Left colon (tissue), 2 donors: Measurements from ENCODE around the gene AP3M1. TPM values are rescaled to one million over a fixed set of nuclear protein-coding genes. Genes with fewer than 3 reads are reported as not detected.

Experiments used
- ATAC-seq: fragments of 200-7000 bp; cut with Tn5 transposase; one replicate; pipeline ENCODE4 v1.9.1; 2020; ENCODE audit warnings: mild to moderate bottlenecking, moderate library complexity
- DNase-seq, 2 donors: peaks; one replicate each; pipeline ENCODE4 v3.0.0-alpha.2; 2020
- intact Hi-C, 2 donors: fragments of 100-400 bp; cut with DNase I in 1 of 2; cut with micrococcal nuclease in 1 of 2; formaldehyde crosslinking; loops; one replicate each; pipeline versions ENCODE4 v1.11.2 to v1.14.0; 2022; cut with DNase I, micrococcal nuclease
- total RNA-seq, 2 donors: library from RNA; stranded (reverse); fragmentation: NEBNext Ultra II Directional; extraction: Animal tissue kit (Norgen Biotek cat#: 25700); gene quantifications; one replicate each; pipeline ENCODE4 v1.2.1, GENCODE V29; 2021
- donor health status: DM: no; HTN: no; CAD: no.
- donor health status: DM: yes; HTN: yes; CAD: no.

Gene AP3M1
- total RNA-seq, 2 donors from 2014 or later: 28.3 to 31.2 TPM

- DNase-seq: no peak
- no peak for ATAC-seq
- intact Hi-C loops: loop anchor here in 1 of 2 donors (10.0 kb wide), 1 partner anchor 208 kb away; no protein-coding TSS in a partner anchor
Observed at GRCh38 chr10:74092372-74092771, 58.3 kb downstream of the AP3M1 start.

DNA sequence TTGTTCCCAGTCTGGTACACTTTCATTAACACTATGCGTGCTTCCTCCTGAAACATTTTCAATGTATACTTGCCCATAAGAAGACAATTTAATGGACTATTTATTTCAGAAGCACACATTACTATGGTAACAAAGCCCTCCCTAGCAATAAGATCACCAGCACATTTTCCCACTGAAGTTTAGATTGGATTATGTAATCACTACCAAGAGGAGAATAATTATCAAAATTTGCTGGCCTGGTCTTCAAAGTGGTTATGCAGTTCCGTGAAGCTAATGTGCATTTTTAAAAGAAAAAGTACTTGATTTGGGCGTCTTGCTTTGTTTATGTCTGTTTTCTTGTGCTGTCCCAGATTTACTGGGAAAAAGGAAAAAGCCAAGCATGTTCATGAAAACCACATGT is 61.9 kb downstream of the AP3M1 start:
- ATAC-seq: no peak
- intact Hi-C loops: no loop called here
- DNase-seq: no peak

DNA sequence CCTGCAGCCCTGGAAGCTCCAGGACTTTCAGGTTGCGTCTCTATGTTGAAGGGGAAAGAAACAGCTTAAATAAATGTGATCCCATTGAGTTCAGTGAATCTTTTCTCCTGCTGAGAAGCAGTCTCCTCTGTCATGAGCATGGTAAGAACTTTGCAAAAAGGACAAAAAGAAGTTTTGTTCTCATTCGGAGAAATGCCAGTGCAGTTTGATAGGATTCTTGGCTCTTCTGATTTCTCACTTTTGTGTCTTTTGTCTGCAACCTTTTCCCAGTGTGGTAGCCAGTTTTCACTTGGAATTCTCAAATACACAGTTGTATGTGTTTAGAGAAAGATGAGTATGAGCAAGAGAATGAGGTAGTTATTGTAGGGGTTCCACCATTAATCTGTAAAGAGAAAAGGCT is 64.3 kb downstream of the AP3M1 start:
- intact Hi-C loops: no loop called here
- DNase-seq: no peak
- ATAC-seq: no peak

GRCh38 chr10:74084955-74085354 is 65.7 kb downstream of the AP3M1 start:
- intact Hi-C loops: loop anchor here in 1 of 2 donors (5.0 kb wide), 1 partner anchor 198 kb away; no protein-coding TSS in a partner anchor
- DNase-seq (no peak), ATAC-seq (no peak)

- intact Hi-C loops: loop anchor here in 1 of 2 donors (5.0 kb wide), 1 partner anchor 196 kb away; no protein-coding TSS in a partner anchor
- ATAC-seq (no peak), DNase-seq (no peak)
Observed at GRCh38 chr10:74083304-74083703, 67.3 kb downstream of the AP3M1 start.

GRCh38 chr10:74081941-74082718 is 68.5 kb downstream of the AP3M1 start:
- intact Hi-C loops: loop anchor here in 1 of 2 donors (5.0 kb wide), 1 partner anchor 195 kb away; no protein-coding TSS in a partner anchor
- no peak for ATAC-seq
- no peak for DNase-seq

DNA sequence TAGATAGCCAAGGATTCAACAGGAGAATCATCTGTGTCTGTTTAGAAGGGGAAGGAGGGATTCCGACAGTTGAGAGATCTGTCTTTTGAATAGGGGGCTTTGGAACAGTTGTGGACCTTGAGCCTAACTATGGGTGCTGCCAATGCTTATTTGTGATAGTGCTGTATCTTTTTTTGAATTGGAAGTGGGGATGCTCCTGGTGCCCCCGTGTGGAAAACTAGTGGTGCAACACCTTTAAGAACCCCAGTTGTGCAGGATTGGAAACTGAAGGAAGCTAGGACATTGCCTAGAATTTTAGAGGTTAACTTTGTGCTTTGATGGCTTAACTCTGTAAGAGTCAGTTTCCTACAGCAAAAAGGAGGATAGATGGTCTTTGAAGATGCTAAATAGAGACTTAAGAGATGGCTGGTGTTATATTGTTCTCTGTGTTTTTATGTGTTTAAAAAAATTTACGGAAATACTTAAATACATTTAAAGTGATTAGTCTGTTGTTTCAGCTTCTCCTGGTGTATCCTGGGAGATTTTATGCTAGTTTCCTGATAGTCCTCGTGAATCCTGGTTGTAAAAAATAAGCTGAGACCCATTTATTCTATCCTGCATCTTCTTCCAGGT is 69.3 kb downstream of the AP3M1 start:
- DNase-seq: peak in 1 of 2 donors; percentile 20
- peak; percentile 72 for ATAC-seq

GRCh38 chr10:74079936-74080590 is 70.6 kb downstream of the AP3M1 start:
- ATAC-seq (no peak), DNase-seq (no peak)
- intact Hi-C loops: loop anchor here in 1 of 2 donors (5.0 kb wide), 1 partner anchor 193 kb away; no protein-coding TSS in a partner anchor

More for the DNA sequence above, 69.3 kb downstream of the AP3M1 start:
- intact Hi-C loops: loop anchor here in 1 of 2 donors (5.0 kb wide), 1 partner anchor 194 kb away; no protein-coding TSS in a partner anchor

DNA sequence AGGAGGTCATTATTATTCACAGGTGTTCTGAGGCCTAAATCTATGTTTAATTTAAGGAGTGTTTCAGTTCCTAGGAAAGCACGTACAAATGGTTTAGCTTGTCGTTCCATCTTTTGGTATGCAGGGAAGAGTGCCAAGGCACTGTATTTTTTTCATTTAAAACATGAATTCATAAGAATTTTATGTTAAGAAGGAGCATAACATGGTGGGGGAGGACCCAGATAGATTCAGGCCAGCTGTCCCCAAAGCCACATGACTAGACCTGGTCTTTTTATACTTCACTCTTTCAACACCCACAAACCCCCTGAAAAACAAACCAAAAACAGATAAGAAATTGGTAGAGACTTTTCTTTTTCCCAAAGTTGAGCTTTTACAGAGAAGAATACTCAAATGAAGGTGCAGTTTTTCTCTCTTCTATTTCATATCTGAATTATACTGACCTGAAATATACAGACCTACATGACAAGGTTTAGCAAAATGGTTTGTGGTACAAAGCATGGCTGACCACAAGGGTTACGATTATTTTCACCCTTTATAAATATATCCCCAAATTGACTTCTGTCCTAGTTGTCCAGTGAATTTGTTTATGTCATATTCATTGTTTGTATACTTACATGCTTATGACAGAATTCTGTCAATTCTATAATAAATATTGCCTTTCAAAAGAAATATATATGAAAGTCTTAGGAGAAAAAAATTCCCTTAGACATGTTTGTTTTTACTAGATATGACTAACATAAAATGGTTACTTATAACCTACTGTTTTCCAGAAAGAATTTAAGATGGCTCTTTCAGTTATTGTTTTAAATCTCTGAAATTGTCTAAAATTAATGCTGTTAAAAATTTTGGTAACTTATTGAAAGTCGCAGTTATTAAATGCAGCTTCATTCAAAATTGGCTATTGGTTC is 71.3 kb downstream of the AP3M1 start:
- ATAC-seq (no peak), DNase-seq (no peak)
- intact Hi-C loops: no loop called here

- DNase-seq: no peak
- peak; percentile 71 for ATAC-seq
- intact Hi-C loops: no loop called here
Observed at GRCh38 chr10:74078037-74078436, 72.6 kb downstream of the AP3M1 start.

DNA sequence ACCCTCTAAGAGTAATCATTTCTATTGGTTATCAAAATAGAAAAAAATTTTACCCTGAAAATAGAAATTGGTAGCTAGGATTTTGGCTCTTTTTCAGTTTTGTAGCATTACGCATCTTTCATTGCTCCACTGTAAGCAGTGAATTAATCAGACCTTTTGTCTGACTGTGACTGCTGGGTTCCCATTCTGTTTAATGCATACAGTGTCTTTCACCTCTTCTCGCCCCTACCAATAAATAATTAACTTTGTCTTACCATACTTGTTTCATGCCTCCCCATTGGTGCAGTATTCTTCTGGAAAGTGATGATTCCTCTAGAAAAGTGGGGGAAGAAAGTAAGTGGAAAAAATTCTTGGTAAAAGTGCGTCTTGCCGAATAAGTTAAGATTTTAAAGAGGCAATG is 73.2 kb downstream of the AP3M1 start:
- no peak for ATAC-seq
- intact Hi-C loops: no loop called here

GRCh38 chr10:74076961-74077360 is 73.7 kb downstream of the AP3M1 start:
- no peak for DNase-seq
- no peak for ATAC-seq
- intact Hi-C loops: no loop called here

More for the DNA sequence above, 73.2 kb downstream of the AP3M1 start:
- no peak for DNase-seq

- no peak for ATAC-seq
- no peak for DNase-seq
- intact Hi-C loops: no loop called here
Observed at GRCh38 chr10:74075906-74076305, 74.7 kb downstream of the AP3M1 start.

DNA sequence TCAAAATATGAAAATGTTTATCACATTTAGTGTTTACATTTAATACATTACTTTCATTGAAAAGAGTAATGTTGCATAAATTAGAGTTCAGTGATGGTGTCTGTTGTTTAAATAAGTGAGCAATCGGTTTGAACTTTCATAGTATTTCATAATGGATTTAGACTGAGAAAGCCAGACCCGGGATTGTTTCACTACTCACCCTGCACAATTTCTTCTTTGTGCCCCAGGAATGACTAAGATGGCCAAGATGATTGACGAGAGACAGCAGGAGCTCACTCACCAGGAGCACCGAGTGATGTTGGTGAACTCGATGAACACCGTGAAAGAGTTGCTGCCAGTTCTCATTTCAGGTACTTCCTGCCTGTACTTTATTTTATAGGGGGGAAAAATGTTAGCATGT is 78.1 kb downstream of the AP3M1 start:
- intact Hi-C loops: no loop called here
- DNase-seq (no peak), ATAC-seq (no peak)

- no peak for ATAC-seq
- DNase-seq: no peak
- intact Hi-C loops: no loop called here
Observed at GRCh38 chr10:74071157-74071556, 79.5 kb downstream of the AP3M1 start.
